Stimulated activated CD4-positive, alpha-beta T cell treated with anti-CD3 and anti-CD28 coated beads, TNF-alpha, amount 100 ng/mL, for 1 hour (primary cell): ENCODE results near the gene COX7A2.
A peak's percentile ranks its signal among the peaks of the same experiment; 100 is the strongest.

ENCODE experiments used
- DNase-seq, 3 donors: peaks; one replicate each; pipeline ENCODE4 v3.0.0-alpha.2; 2020; ENCODE audit warnings: low read depth in 3 of 3, low spot score in 1 of 3

Gene COX7A2

GRCh38 chr6:75221116-75221515, 22.5 kb downstream of the COX7A2 start:
- no peak for DNase-seq

GRCh38 chr6:75220357-75220756, 23.2 kb downstream of the COX7A2 start:
- no peak for DNase-seq

GRCh38 chr6:75219263-75219662, 24.3 kb downstream of the COX7A2 start:
- no peak for DNase-seq

GRCh38 chr6:75217193-75217592, 26.4 kb downstream of the COX7A2 start:
- DNase-seq, result no peak

GRCh38 chr6:75215291-75215690, 28.3 kb downstream of the COX7A2 start:
- DNase-seq, result no peak

GRCh38 chr6:75213732-75214131, 29.9 kb downstream of the COX7A2 start:
- DNase-seq, result no peak

- DNase-seq, result no peak
These were observed 30.5 kb downstream of the COX7A2 start for GRCh38 chr6:75213112-75213511.

- no peak for DNase-seq
These were observed 31.5 kb downstream of the COX7A2 start for GRCh38 chr6:75211920-75212590.

- peak in 1 of 3 donors; percentile 17 for DNase-seq
These were observed 32.5 kb downstream of the COX7A2 start for GRCh38 chr6:75210885-75211739.

- DNase-seq, result no peak
These were observed 34.3 kb downstream of the COX7A2 start for GRCh38 chr6:75209184-75209723.

- peak; percentile 40 to 73 (median 55) for DNase-seq
These were observed 35.1 kb downstream of the COX7A2 start for GRCh38 chr6:75208298-75209183.

- DNase-seq, result no peak
These were observed 36.8 kb downstream of the COX7A2 start for GRCh38 chr6:75206576-75207342.

- no peak for DNase-seq
These were observed 37.6 kb downstream of the COX7A2 start, which contains the start of gene COL12A1 for GRCh38 chr6:75205776-75206575. Gene COL12A1, minus strand, starts transcription at chr6:75206053. Its CDS starts 3,261 bp downstream, at chr6:75202792.

- DNase-seq, result peak in 1 of 3 donors; percentile 6
These were observed 38.4 kb downstream of the COX7A2 start for GRCh38 chr6:75204959-75205775.

GRCh38 chr6:75204217-75204958, 39.2 kb downstream of the COX7A2 start:
- no peak for DNase-seq

- DNase-seq, result no peak
These were observed 39.9 kb downstream of the COX7A2 start for GRCh38 chr6:75203721-75204120.

GRCh38 chr6:75202676-75203131, 40.9 kb downstream of the COX7A2 start:
- no peak for DNase-seq
